ENCODE measurements around the gene WWOX. TPM values are rescaled to one million over a fixed set of nuclear protein-coding genes. Genes with fewer than 3 reads are reported as not detected.

Gene WWOX
- total and polyA plus RNA-seq, 2 experiments from 2014 or later: 22.1 to 123 TPM

- TF ChIP-seq CTCF (IDR thresholded peaks at IDR 0.05; ENCODE audit: low read depth, low read length): no peak
- Histone ChIP-seq H3K36me3 (no peaks in the 10 kb centered on the region), H3K4me3 (no peak overlapping the region)
These were observed 908.8 kb downstream of the WWOX start for GRCh38 chr16:79008036-79008868.

GRCh38 chr16:79008869-79009179 lies 909.4 kb downstream of the WWOX start:
- no peak for DNase-seq (ENCODE audit: low read depth in 1 of 2, low spot score in 1 of 2)
- no peak for TF ChIP-seq CTCF (IDR thresholded peaks at IDR 0.05; ENCODE audit: low read depth, low read length)
- Histone ChIP-seq H3K27ac (no peak overlapping the region), H3K4me1 (ENCODE audit: low read depth) (no peaks in the 10 kb centered on the region), H3K9me3 (ENCODE audit: low read depth) (no peaks in the 10 kb centered on the region), H3K36me3 (no peaks in the 10 kb centered on the region), H3K27me3 (no peaks in the 10 kb centered on the region), H3K4me3 (no peak overlapping the region)

More at GRCh38 chr16:79008036-79008868, 908.8 kb downstream of the WWOX start:
- H3K9me3 ChIP-seq (ENCODE audit: low read depth): no peaks in the 10 kb centered on the region
- H3K4me1 ChIP-seq (ENCODE audit: low read depth): no peaks in the 10 kb centered on the region
- H3K27me3 ChIP-seq: no peaks in the 10 kb centered on the region
- no peak overlapping the region for H3K27ac ChIP-seq
- no peak for DNase-seq (ENCODE audit: low read depth in 1 of 2, low spot score in 1 of 2)

GRCh38 chr16:79009896-79010295 lies 910.4 kb downstream of the WWOX start:
- no peak for TF ChIP-seq CTCF (IDR thresholded peaks at IDR 0.05; ENCODE audit: low read depth, low read length)
- Histone ChIP-seq H3K36me3 (no peaks in the 10 kb centered on the region), H3K4me3 (no peak overlapping the region), H3K27ac (no peak overlapping the region), H3K27me3 (no peaks in the 10 kb centered on the region), H3K9me3 (ENCODE audit: low read depth) (no peaks in the 10 kb centered on the region), H3K4me1 (ENCODE audit: low read depth) (no peaks in the 10 kb centered on the region)
- no peak for DNase-seq (ENCODE audit: low read depth in 1 of 2, low spot score in 1 of 2)

GRCh38 chr16:79011282-79011681 lies 911.8 kb downstream of the WWOX start:
- Histone ChIP-seq H3K9me3 (ENCODE audit: low read depth) (no peaks in the 10 kb centered on the region), H3K4me1 (ENCODE audit: low read depth) (no peaks in the 10 kb centered on the region), H3K36me3 (no peaks in the 10 kb centered on the region), H3K27ac (no peak overlapping the region), H3K4me3 (no peak overlapping the region), H3K27me3 (no peaks in the 10 kb centered on the region)
- DNase-seq (ENCODE audit: low read depth in 1 of 2, low spot score in 1 of 2): no peak
- no peak for TF ChIP-seq CTCF (IDR thresholded peaks at IDR 0.05; ENCODE audit: low read depth, low read length)

- no peak for TF ChIP-seq CTCF (IDR thresholded peaks at IDR 0.05; ENCODE audit: low read depth, low read length)
- Histone ChIP-seq H3K27me3 (no peaks in the 10 kb centered on the region), H3K36me3 (no peaks in the 10 kb centered on the region), H3K27ac (no peak overlapping the region), H3K4me3 (no peak overlapping the region), H3K9me3 (ENCODE audit: low read depth) (no peaks in the 10 kb centered on the region), H3K4me1 (ENCODE audit: low read depth) (no peaks in the 10 kb centered on the region)
- no peak for DNase-seq (ENCODE audit: low read depth in 1 of 2, low spot score in 1 of 2)
These were observed 913.4 kb downstream of the WWOX start for GRCh38 chr16:79012671-79013434.
